ENCODE measurements around the gene STX2.

DNA sequence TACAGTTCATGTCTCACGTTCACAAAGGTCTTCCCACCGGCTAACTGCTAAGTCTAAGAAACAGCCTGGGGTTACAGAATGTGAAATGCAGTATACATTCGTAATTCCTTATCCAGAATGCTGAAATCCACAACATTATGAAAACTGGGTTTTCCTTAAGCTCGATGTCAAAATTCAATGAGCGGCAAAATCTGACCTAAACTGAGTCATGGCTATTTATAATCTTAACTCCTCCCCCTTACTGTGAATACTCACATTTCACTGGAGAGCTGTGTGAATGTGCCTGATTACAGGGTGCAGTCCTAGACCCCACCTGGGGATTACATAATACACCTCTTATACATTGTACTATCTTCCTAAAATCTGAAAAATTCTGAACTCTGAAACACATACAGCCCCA, 35.3 kb downstream of the STX2 start:
- TF ChIP-seq, protein P1, sequence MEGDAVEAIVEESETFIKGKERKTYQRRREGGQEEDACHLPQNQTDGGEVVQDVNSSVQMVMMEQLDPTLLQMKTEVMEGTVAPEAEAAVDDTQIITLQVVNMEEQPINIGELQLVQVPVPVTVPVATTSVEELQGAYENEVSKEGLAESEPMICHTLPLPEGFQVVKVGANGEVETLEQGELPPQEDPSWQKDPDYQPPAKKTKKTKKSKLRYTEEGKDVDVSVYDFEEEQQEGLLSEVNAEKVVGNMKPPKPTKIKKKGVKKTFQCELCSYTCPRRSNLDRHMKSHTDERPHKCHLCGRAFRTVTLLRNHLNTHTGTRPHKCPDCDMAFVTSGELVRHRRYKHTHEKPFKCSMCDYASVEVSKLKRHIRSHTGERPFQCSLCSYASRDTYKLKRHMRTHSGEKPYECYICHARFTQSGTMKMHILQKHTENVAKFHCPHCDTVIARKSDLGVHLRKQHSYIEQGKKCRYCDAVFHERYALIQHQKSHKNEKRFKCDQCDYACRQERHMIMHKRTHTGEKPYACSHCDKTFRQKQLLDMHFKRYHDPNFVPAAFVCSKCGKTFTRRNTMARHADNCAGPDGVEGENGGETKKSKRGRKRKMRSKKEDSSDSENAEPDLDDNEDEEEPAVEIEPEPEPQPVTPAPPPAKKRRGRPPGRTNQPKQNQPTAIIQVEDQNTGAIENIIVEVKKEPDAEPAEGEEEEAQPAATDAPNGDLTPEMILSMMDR (IDR thresholded peaks at IDR 0.05; ENCODE audit: insufficient read depth, low read depth, low read length): no peak
- no peak for TF ChIP-seq EZH2 (IDR thresholded peaks at IDR 0.05; ENCODE audit: insufficient read depth, low read length)
